Ovary (tissue), 3 donors: Measurements from ENCODE around the gene ATP13A2.

ENCODE experiments used
- POLR2A ChIP-seq: fragments of 450-650 bp; IDR thresholded peaks from one replicate; pipeline ENCODE4 v1.6.1; 2017; ENCODE audit warnings: antibody characterized with exemption, mild to moderate bottlenecking, moderate library complexity
- TF ChIP-seq, protein P1 (sequence below), 3 donors: fragments of 450-650 bp in 2 of 3; fragments of 200-600 bp in 1 of 3; IDR thresholded peaks; one replicate each; pipeline versions ENCODE4 v1.5.1 to v1.8.0; 2016 to 2022; ENCODE audit warnings: antibody characterized with exemption in 3 of 3, mild to moderate bottlenecking in 1 of 3
- donor health status: DM: no; HTN: no; CAD: no.

GRCh38 chr1:17027403-17027802, 15.7 kb upstream of the ATP13A2 start:
- no peak for TF ChIP-seq POLR2A
- TF ChIP-seq, protein P1, sequence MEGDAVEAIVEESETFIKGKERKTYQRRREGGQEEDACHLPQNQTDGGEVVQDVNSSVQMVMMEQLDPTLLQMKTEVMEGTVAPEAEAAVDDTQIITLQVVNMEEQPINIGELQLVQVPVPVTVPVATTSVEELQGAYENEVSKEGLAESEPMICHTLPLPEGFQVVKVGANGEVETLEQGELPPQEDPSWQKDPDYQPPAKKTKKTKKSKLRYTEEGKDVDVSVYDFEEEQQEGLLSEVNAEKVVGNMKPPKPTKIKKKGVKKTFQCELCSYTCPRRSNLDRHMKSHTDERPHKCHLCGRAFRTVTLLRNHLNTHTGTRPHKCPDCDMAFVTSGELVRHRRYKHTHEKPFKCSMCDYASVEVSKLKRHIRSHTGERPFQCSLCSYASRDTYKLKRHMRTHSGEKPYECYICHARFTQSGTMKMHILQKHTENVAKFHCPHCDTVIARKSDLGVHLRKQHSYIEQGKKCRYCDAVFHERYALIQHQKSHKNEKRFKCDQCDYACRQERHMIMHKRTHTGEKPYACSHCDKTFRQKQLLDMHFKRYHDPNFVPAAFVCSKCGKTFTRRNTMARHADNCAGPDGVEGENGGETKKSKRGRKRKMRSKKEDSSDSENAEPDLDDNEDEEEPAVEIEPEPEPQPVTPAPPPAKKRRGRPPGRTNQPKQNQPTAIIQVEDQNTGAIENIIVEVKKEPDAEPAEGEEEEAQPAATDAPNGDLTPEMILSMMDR (IDR thresholded peaks at IDR 0.05), result no peak
